ENCODE measurements around the gene RPAIN. TPM values are rescaled to one million over a fixed set of nuclear protein-coding genes. Genes with fewer than 3 reads are reported as not detected.

Gene RPAIN
- polyA plus RNA-seq, 4 donors: 55.6 to 64.4 (median 61.3) TPM

- no peak for DNase-seq (ENCODE audit: low read depth in 4 of 4, low spot score in 3 of 4)
These were observed 61.0 kb downstream of the RPAIN start for GRCh38 chr17:5480962-5481361.

DNA sequence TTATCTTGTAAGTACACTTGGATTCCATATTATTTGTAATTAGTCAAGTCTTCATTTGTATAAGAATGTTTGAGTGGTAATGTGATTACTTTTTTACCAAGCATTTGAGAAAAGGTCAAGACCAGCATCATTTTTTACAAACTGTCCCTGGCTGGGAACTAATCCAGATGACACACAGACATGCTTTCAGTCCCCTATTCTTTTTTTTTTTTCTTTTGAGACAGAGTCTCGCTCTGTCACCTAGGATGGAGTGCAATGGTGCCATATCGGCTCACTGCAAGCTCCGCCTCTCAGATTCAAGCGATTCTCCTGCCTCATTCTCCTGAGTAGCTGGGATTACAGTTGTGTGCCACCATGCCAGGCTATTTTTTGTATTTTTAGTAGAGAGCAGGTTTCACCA, 61.5 kb downstream of the RPAIN start:
- no peak for DNase-seq (ENCODE audit: low read depth in 4 of 4, low spot score in 3 of 4)

Other genes starting within 250 kb of the RPAIN start
- gene ZNF594, start 228.3 kb upstream of the RPAIN start, polyA plus RNA-seq (ENCODE audit: insufficient read length in 4 of 4): 10 to 100 TPM; 17.3 to 23.5 (median 22.5) TPM
- 1 to 10 TPM; 1.2 to 1.8 (median 1.4) TPM for gene SCIMP, start 185.3 kb upstream of the RPAIN start, polyA plus RNA-seq (ENCODE audit: insufficient read length in 4 of 4)
- 10 to 100 TPM; 53.7 to 65.6 (median 61.4) TPM for gene RABEP1, start 137.9 kb upstream of the RPAIN start, polyA plus RNA-seq (ENCODE audit: insufficient read length in 4 of 4)
- 10 to 100 TPM; 65.9 to 71.2 (median 68.6) TPM for gene NUP88, start 520 bp upstream of the RPAIN start, polyA plus RNA-seq (ENCODE audit: insufficient read length in 4 of 4)
- gene C1QBP, start 19.0 kb downstream of the RPAIN start, polyA plus RNA-seq (ENCODE audit: insufficient read length in 4 of 4): 100 to 1,000 TPM; 157 to 179 (median 170) TPM
- 10 to 100 TPM; 17.2 to 19.0 (median 18.3) TPM for gene DHX33, start 48.8 kb downstream of the RPAIN start, polyA plus RNA-seq (ENCODE audit: insufficient read length in 4 of 4)
- gene DERL2, start 66.0 kb downstream of the RPAIN start, polyA plus RNA-seq (ENCODE audit: insufficient read length in 4 of 4): 10 to 100 TPM; 84.9 to 94.7 (median 86.9) TPM
- gene MIS12, start 66.4 kb downstream of the RPAIN start, polyA plus RNA-seq (ENCODE audit: insufficient read length in 4 of 4): 10 to 100 TPM; 30.6 to 43.4 (median 36.4) TPM
- gene NLRP1, start 164.3 kb downstream of the RPAIN start, polyA plus RNA-seq (ENCODE audit: insufficient read length in 4 of 4): 10 to 100 TPM; 44.2 to 61.3 (median 48.7) TPM